HG03135 (cell line): ENCODE measurements around the gene KLC1.

ENCODE experiments used
- ATAC-seq: cut with Tn5 transposase; IDR thresholded peaks from one replicate; pipeline ENCODE4 v1.9.1; 2021; ENCODE audit warnings: mild to moderate bottlenecking, moderate library complexity; ENCODE audit not compliant: unreplicated experiment

Gene KLC1

GRCh38 chr14:103745424-103745823, 116.4 kb downstream of the KLC1 start:
- ATAC-seq = no peak

DNA sequence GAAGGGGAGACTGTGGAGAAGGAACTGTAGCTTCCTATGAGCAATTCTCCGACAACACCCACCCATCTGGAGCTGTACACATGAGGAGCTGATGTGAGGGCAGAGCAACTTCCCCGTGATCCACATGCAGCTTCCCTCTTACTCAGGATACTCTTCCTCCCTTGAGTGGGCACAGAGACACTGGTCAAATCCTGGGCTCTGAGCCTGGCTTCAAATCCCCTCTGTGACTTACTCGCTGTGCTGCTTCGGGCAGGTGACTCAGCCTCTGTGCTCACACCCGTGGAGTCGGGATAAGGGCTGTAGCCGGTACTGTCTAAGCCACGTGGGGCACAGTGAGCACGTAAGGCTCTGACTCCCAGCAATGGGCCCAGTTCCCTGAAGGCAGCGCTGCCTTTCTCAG, 117.7 kb downstream of the KLC1 start:
- no peak for ATAC-seq

DNA sequence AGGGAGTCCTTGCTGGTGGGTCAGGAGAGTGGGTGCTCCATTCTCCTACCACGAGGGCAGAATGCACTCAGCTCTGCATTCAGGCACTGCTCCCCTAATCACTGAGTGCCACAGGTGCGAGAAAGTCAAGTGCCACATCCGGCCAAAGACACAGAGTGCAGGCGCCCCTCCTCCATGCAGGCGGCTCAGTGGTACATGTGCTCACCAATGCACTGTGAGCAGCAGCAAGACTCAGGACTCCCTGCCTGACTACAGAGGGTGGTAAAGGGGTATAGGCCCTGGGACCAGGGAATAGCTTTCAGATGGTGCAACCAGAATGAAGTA, 119.5 kb downstream of the KLC1 start:
- ATAC-seq = no peak

GRCh38 chr14:103749452-103749851, 120.4 kb downstream of the KLC1 start:
- ATAC-seq = no peak

DNA sequence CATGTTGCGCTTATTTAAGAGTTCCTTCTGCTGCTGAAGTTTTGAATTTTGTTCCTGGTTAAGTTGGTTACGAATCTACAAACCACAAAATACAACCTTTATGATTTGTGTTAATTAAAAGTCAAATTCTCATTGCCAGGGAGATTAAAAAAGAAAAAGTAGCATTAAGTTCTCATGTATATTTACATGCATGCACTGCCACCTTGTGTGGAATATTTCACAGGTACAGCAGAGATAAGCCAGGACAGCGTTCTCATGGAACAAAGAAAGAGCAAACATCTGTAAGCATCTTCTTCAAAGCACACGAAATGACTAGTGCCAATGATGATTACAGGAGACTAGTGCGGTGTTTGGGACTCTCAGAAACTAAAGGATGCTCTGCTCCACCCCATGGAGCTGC, 120.8 kb downstream of the KLC1 start:
- no peak for ATAC-seq
